Medulla oblongata (tissue), 1 donor: Measurements from ENCODE around the gene THRAP3.

Source experiments
- DNase-seq: peaks from one replicate; pipeline ENCODE4 v3.0.0-alpha.2; 2015; ENCODE audit errors: extremely low spot score

THRAP3 gene

GRCh38 chr1:36351227-36351977, 127.2 kb downstream of the THRAP3 start:
- DNase-seq: peak; percentile 60

GRCh38 chr1:36352125-36352909, 128.1 kb downstream of the THRAP3 start:
- no peak for DNase-seq

- DNase-seq: no peak
Observed at GRCh38 chr1:36352910-36353878, 129.0 kb downstream of the THRAP3 start.

- no peak for DNase-seq
Observed at GRCh38 chr1:36354486-36354885, 130.2 kb downstream of the THRAP3 start.
